ENCODE measurements around the gene VPS16.

VPS16 gene

DNA sequence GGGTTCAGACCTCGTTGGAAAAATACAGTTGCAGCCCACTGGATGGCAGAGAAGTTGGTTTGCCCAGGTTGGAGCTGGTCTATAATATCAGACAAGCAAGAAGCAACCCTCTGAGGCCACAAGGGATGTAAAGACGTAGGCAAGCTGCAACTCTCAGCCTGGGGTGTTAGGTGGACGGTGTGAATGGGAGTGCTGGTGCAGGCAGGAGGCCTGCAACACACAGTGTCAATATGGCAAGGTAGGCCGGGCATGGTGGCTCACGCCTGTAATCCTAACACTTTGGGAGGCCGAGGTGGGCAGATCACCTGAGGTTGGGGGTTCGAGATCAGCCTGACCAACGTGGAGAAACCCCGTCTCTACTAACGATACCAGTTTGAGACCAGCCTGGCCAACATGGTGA is 10.5 kb downstream of the VPS16 start:
- H3F3A ChIP-seq (ENCODE audit: control insufficient read depth, insufficient read depth) = no peaks in the 10 kb centered on the region
- no peak overlapping the region for H3K4me3 ChIP-seq (ENCODE audit: low read length)
- H3K79me2 ChIP-seq (ENCODE audit: control insufficient read depth, low read length) = no peaks in the 10 kb centered on the region
- no peaks in the 10 kb centered on the region for H4K20me1 ChIP-seq (ENCODE audit: control insufficient read depth, insufficient read depth, low read depth, low read length)
- H3K9me3 ChIP-seq (ENCODE audit: control insufficient read depth, insufficient read depth, low read length) = no peaks in the 10 kb centered on the region
- no peaks in the 10 kb centered on the region for H3K9me2 ChIP-seq (replicated peaks; ENCODE audit: control insufficient read depth, low read length)
- TF ChIP-seq, protein P1, sequence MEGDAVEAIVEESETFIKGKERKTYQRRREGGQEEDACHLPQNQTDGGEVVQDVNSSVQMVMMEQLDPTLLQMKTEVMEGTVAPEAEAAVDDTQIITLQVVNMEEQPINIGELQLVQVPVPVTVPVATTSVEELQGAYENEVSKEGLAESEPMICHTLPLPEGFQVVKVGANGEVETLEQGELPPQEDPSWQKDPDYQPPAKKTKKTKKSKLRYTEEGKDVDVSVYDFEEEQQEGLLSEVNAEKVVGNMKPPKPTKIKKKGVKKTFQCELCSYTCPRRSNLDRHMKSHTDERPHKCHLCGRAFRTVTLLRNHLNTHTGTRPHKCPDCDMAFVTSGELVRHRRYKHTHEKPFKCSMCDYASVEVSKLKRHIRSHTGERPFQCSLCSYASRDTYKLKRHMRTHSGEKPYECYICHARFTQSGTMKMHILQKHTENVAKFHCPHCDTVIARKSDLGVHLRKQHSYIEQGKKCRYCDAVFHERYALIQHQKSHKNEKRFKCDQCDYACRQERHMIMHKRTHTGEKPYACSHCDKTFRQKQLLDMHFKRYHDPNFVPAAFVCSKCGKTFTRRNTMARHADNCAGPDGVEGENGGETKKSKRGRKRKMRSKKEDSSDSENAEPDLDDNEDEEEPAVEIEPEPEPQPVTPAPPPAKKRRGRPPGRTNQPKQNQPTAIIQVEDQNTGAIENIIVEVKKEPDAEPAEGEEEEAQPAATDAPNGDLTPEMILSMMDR (IDR thresholded peaks at IDR 0.05; ENCODE audit: low read depth, low read length, poor library complexity, severe bottlenecking) = no peak
- TF ChIP-seq EZH2phosphoT487 (IDR thresholded peaks at IDR 0.05; ENCODE audit: borderline replicate concordance, low read length) = no peak
- H3K27ac ChIP-seq (ENCODE audit: low read depth, low read length) = no peak overlapping the region
- H3K4me2 ChIP-seq (ENCODE audit: low read length) = no peak overlapping the region
- H3K36me3 ChIP-seq (ENCODE audit: control insufficient read depth, low read length) = no peaks in the 10 kb centered on the region
- H3K27me3 ChIP-seq (ENCODE audit: control insufficient read depth, low read length) = no peaks in the 10 kb centered on the region
- H3K4me1 ChIP-seq (ENCODE audit: control insufficient read depth, low read length) = peaks cover 6% of the 10 kb centered on the region; the same call in 1 of the 2 replicates

GRCh38 chr20:2858591-2858990 is 18.0 kb downstream of the VPS16 start:
- H3K9me2 ChIP-seq (replicated peaks; ENCODE audit: control insufficient read depth, low read length) = no peaks in the 10 kb centered on the region
- TF ChIP-seq, protein P1 (IDR thresholded peaks at IDR 0.05; ENCODE audit: low read depth, low read length, poor library complexity, severe bottlenecking) = no peak
- no peak for TF ChIP-seq EZH2phosphoT487 (IDR thresholded peaks at IDR 0.05; ENCODE audit: borderline replicate concordance, low read length)
- no peaks in the 10 kb centered on the region for H3F3A ChIP-seq (ENCODE audit: control insufficient read depth, insufficient read depth)
- no peaks in the 10 kb centered on the region for H3K9me3 ChIP-seq (ENCODE audit: control insufficient read depth, insufficient read depth, low read length)
- H3K4me1 ChIP-seq (ENCODE audit: control insufficient read depth, low read length) = no peaks in the 10 kb centered on the region
- no peaks in the 10 kb centered on the region for H3K36me3 ChIP-seq (ENCODE audit: control insufficient read depth, low read length)
- no peak overlapping the region for H3K4me3 ChIP-seq (ENCODE audit: low read length)
- H3K27me3 ChIP-seq (ENCODE audit: control insufficient read depth, low read length) = no peaks in the 10 kb centered on the region
- no peak overlapping the region for H3K4me2 ChIP-seq (ENCODE audit: low read length)
- H3K79me2 ChIP-seq (ENCODE audit: control insufficient read depth, low read length) = no peaks in the 10 kb centered on the region
- no peaks in the 10 kb centered on the region for H4K20me1 ChIP-seq (ENCODE audit: control insufficient read depth, insufficient read depth, low read depth, low read length)
- H3K27ac ChIP-seq (ENCODE audit: low read depth, low read length) = no peak overlapping the region

GRCh38 chr20:2859330-2860121 is 19.0 kb downstream of the VPS16 start:
- Histone ChIP-seq H3K79me2 (ENCODE audit: control insufficient read depth, low read length) (no peaks in the 10 kb centered on the region), H3K27ac (ENCODE audit: low read depth, low read length) (no peak overlapping the region), H3K36me3 (ENCODE audit: control insufficient read depth, low read length) (no peaks in the 10 kb centered on the region), H3K4me2 (ENCODE audit: low read length) (no peak overlapping the region), H3K27me3 (ENCODE audit: control insufficient read depth, low read length) (no peaks in the 10 kb centered on the region), H3K9me2 (replicated peaks; ENCODE audit: control insufficient read depth, low read length) (no peaks in the 10 kb centered on the region), H3K9me3 (ENCODE audit: control insufficient read depth, insufficient read depth, low read length) (no peaks in the 10 kb centered on the region), H3K4me1 (ENCODE audit: control insufficient read depth, low read length) (no peaks in the 10 kb centered on the region), H3K4me3 (ENCODE audit: low read length) (no peak overlapping the region), H3F3A (ENCODE audit: control insufficient read depth, insufficient read depth) (no peaks in the 10 kb centered on the region), H4K20me1 (ENCODE audit: control insufficient read depth, insufficient read depth, low read depth, low read length) (no peaks in the 10 kb centered on the region)
- TF ChIP-seq, protein P1 (IDR thresholded peaks at IDR 0.05; ENCODE audit: low read depth, low read length, poor library complexity, severe bottlenecking) = no peak
- no peak for TF ChIP-seq EZH2phosphoT487 (IDR thresholded peaks at IDR 0.05; ENCODE audit: borderline replicate concordance, low read length)
